HepG2 (cell line): ENCODE data around the gene STC2. TPM values are rescaled to one million over a fixed set of nuclear protein-coding genes. Genes with fewer than 3 reads are reported as not detected.

Experiments used
- ARID4A ChIP-seq: sonication (generic); formaldehyde crosslinking; IDR thresholded peaks from 2 replicates; pipeline ENCODE4 v1.5.0; 2020; ENCODE audit warnings: mild to moderate bottlenecking, missing genetic modification reagents, borderline replicate concordance
- BRF2 ChIP-seq: sonication (generic); formaldehyde crosslinking; IDR thresholded peaks from 2 replicates; pipeline ENCODE4 v1.8.1; 2022; ENCODE audit warnings: mild to moderate bottlenecking, missing genetic modification reagents
- NR1H2 ChIP-seq: sonication (generic); formaldehyde crosslinking; IDR thresholded peaks from 2 replicates; pipeline ENCODE4 v1.8.1; 2022; ENCODE audit warnings: low read depth, missing genetic modification reagents, borderline replicate concordance
- PBX3 ChIP-seq: sonication (generic); formaldehyde crosslinking; IDR thresholded peaks from 2 replicates; pipeline ENCODE4 v1.8.1; 2023; ENCODE audit warnings: missing genetic modification reagents, inconsistent platforms, borderline replicate concordance
- THAP9 ChIP-seq: sonication (generic); formaldehyde crosslinking; IDR thresholded peaks from 2 replicates; pipeline ENCODE4; 2020; ENCODE audit warnings: missing genetic modification reagents, mild to moderate bottlenecking, borderline replicate concordance
- ZHX2 ChIP-seq, 2 experiments: sonication (generic) in 1 of 2; formaldehyde crosslinking in 1 of 2; IDR thresholded peaks; 2 replicates each; pipeline versions ENCODE4 v1.6.1 to v1.9.0; 2014 to 2022; ENCODE audit warnings: antibody characterized with exemption in 1 of 2, borderline replicate concordance in 1 of 2, inconsistent platforms in 1 of 2, low read depth in 1 of 2, missing genetic modification reagents in 1 of 2
- ZNF121 ChIP-seq: sonication (generic); formaldehyde crosslinking; IDR thresholded peaks from 2 replicates; pipeline ENCODE4 v1.5.0; 2020; ENCODE audit warnings: mild to moderate bottlenecking, missing genetic modification reagents
- ZNF251 ChIP-seq: sonication (generic); formaldehyde crosslinking; IDR thresholded peaks from 2 replicates; pipeline ENCODE4 v1.9.0; 2021; ENCODE audit warnings: mild to moderate bottlenecking, missing genetic modification reagents
- ZNF282 ChIP-seq: fragments of 450-650 bp; IDR thresholded peaks from 2 replicates; pipeline ENCODE4 v1.6.1; 2018; ENCODE audit not compliant: partially characterized antibody
- ZNF530 ChIP-seq: sonication (generic); formaldehyde crosslinking; IDR thresholded peaks from 2 replicates; pipeline ENCODE4 v1.5.0; 2020; ENCODE audit warnings: low read depth, mild to moderate bottlenecking, missing genetic modification reagents
- polyA plus RNA-seq, 8 experiments: library from polyadenylated mRNA; depleted of rRNA in 3 of 8; stranded (reverse) in 7 of 8; unstranded in 1 of 8; fragments of >200 nt; fragmentation: Illumina TruSeq in 4 of 8; extraction: Trizol in 4 of 8; gene quantifications; 2 replicates each; pipeline versions ENCODE4 v1.2.1 to v1.2.3, GENCODE V29; 2011 to 2016; ENCODE audit warnings: low read depth in 4 of 8, missing spikeins in 1 of 8, mixed read lengths in 1 of 8; ENCODE audit not compliant: insufficient read depth in 1 of 8
- total RNA-seq, 5 experiments: library from RNA; depleted of rRNA; stranded (reverse); fragments of >200 nt; fragmentation: Illumina TruSeq; extraction: Trizol; gene quantifications; 2 replicates each; pipeline ENCODE4 v1.2.3, GENCODE V29; 2016; ENCODE audit warnings: low read depth in 1 of 5

Gene STC2
- total and polyA plus RNA-seq, 2 of the 13 experiments (the other 11 are each of a cell fraction or from before 2014, with no cell fraction given), result 27.1 to 69.2 TPM

GRCh38 chr5:173329491-173330337, 1.5 kb upstream of the STC2 start (continued):
- TF ChIP-seq ARID4A (CRISPR knock-in tag) (peak; percentile 77), ZNF251 (CRISPR knock-in tag) (no peak), ZHX2 (IDR thresholded peaks at IDR 0.05; ENCODE audit: low read depth) (no peak), ZHX2 (CRISPR knock-in tag; IDR thresholded peaks at IDR 0.05; ENCODE audit: borderline replicate concordance) (0 out of 2 replicates have a peak, but pooled peaks have one; percentile 54), PBX3 (CRISPR knock-in tag) (no peak), NR1H2 (CRISPR knock-in tag) (no peak), BRF2 (CRISPR knock-in tag) (no peak), ZNF282 (no peak), THAP9 (CRISPR knock-in tag) (no peak), ZNF530 (no peak), ZNF121 (CRISPR knock-in tag) (no peak)
